GM23338 (cell line): Measurements from ENCODE around the gene TTC28. TPM values are rescaled to one million over a fixed set of nuclear protein-coding genes. Genes with fewer than 3 reads are reported as not detected.

Experiments
- ATAC-seq: fragments of 200-7000 bp; cut with Tn5 transposase; 3 replicates; pipeline ENCODE4 v1.9.1; 2020
- DNase-seq: peaks from one replicate; pipeline ENCODE4 v3.0.0-alpha.2; 2015; ENCODE audit warnings: low spot score
- H2AFZ ChIP-seq: fragments of 200-600 bp; sonication (generic); 2 replicates; pipeline ENCODE4 v1.8.0; 2016; ENCODE audit warnings: antibody characterized with exemption, mild to moderate bottlenecking, moderate library complexity
- H3F3A ChIP-seq: fragments of 200-600 bp; sonication (generic); replicated peaks from 2 replicates; pipeline ENCODE4 v1.8.0; 2017; ENCODE audit warnings: antibody characterized with exemption, mixed run types, low read depth
- H3K27ac ChIP-seq: fragments of 200-600 bp; sonication (generic); 2 replicates; pipeline ENCODE4 v1.6.1; 2016; ENCODE audit warnings: low read depth
- H3K27me3 ChIP-seq: fragments of 200-600 bp; sonication (generic); 2 replicates; pipeline ENCODE4 v1.8.0; 2016; ENCODE audit warnings: mild to moderate bottlenecking, mixed run types, moderate library complexity; ENCODE audit not compliant: insufficient read depth
- H3K36me3 ChIP-seq: fragments of 200-600 bp; sonication (generic); 2 replicates; pipeline ENCODE4 v1.8.0; 2016; ENCODE audit warnings: mild to moderate bottlenecking; ENCODE audit not compliant: insufficient read depth
- H3K4me1 ChIP-seq: fragments of 200-600 bp; sonication (generic); 2 replicates; pipeline ENCODE4 v1.8.0; 2016; ENCODE audit warnings: mild to moderate bottlenecking, moderate library complexity; ENCODE audit not compliant: insufficient read depth
- H3K4me2 ChIP-seq: fragments of 200-600 bp; sonication (generic); 2 replicates; pipeline ENCODE4 v1.7.1; 2017; ENCODE audit warnings: mixed run types
- H3K4me3 ChIP-seq: fragments of 200-600 bp; sonication (generic); 2 replicates; pipeline ENCODE4 v1.6.1; 2016; ENCODE audit warnings: mixed run types
- H3K79me2 ChIP-seq: fragments of 200-600 bp; sonication (generic); replicated peaks from 2 replicates; pipeline ENCODE4 v1.8.0; 2017; ENCODE audit warnings: mild to moderate bottlenecking; ENCODE audit not compliant: insufficient read depth
- H3K9me2 ChIP-seq: fragments of 200-600 bp; sonication (generic); 2 replicates; pipeline ENCODE4 v1.8.0; 2017; ENCODE audit not compliant: insufficient read depth
- H4K20me1 ChIP-seq: fragments of 200-600 bp; sonication (generic); replicated peaks from 2 replicates; pipeline ENCODE4 v1.8.0; 2017; ENCODE audit warnings: mild to moderate bottlenecking; ENCODE audit not compliant: insufficient read depth
- H3K27ac Mint-ChIP-seq: 2 replicates; pipeline ENCODE4 v1.8.0; 2020; ENCODE audit warnings: inconsistent platforms, mild to moderate bottlenecking, moderate library complexity, mixed read lengths
- H3K27me3 Mint-ChIP-seq: 3 replicates; pipeline ENCODE4 v1.8.0; 2022; ENCODE audit warnings: low read depth, mild to moderate bottlenecking, moderate library complexity, mixed read lengths, inconsistent platforms; ENCODE audit not compliant: insufficient read depth, poor library complexity
- H3K36me3 Mint-ChIP-seq: 3 replicates; pipeline ENCODE4 v1.8.0; 2021; ENCODE audit warnings: low read depth, mild to moderate bottlenecking, inconsistent platforms, moderate library complexity, mixed read lengths
- H3K4me1 Mint-ChIP-seq: 3 replicates; pipeline ENCODE4 v1.8.0; 2020; ENCODE audit warnings: mild to moderate bottlenecking, inconsistent platforms, mixed read lengths
- H3K4me3 Mint-ChIP-seq: 3 replicates; pipeline ENCODE4 v1.8.0; 2021; ENCODE audit warnings: moderate library complexity, mild to moderate bottlenecking, inconsistent platforms, mixed read lengths
- H3K9me3 Mint-ChIP-seq: 3 replicates; pipeline ENCODE4 v1.8.0; 2020; ENCODE audit warnings: moderate library complexity, mild to moderate bottlenecking, inconsistent platforms, mixed read lengths
- EZH2 ChIP-seq: fragments of 200-600 bp; sonication (generic); IDR thresholded peaks from one replicate; pipeline ENCODE4 v1.8.0; 2017; ENCODE audit warnings: antibody characterized with exemption, mild to moderate bottlenecking, low read depth; ENCODE audit not compliant: unreplicated experiment
- POLR2AphosphoS5 ChIP-seq: IDR thresholded peaks from 2 replicates; pipeline ENCODE4 v1.6.1; 2016; ENCODE audit warnings: antibody characterized with exemption, low read depth
- REST ChIP-seq: IDR thresholded peaks from one replicate; pipeline ENCODE4 v1.6.1; 2018; ENCODE audit warnings: antibody characterized with exemption; ENCODE audit not compliant: unreplicated experiment
- STAT1 ChIP-seq: IDR thresholded peaks from one replicate; pipeline ENCODE4 v1.6.1; 2016; ENCODE audit warnings: antibody characterized with exemption; ENCODE audit not compliant: unreplicated experiment
- ZNF462 ChIP-seq: fragments of 250-450 bp; sonication (Bioruptor Pico); IDR thresholded peaks from 2 replicates; pipeline ENCODE4 v1.5.0; 2020; ENCODE audit warnings: mild to moderate bottlenecking, moderate library complexity
- polyA plus RNA-seq: library from polyadenylated mRNA; unstranded; fragments of >200 nt; fragmentation: Nextera tagmentation; extraction: Ambion mirVana; gene quantifications from 2 replicates; pipeline ENCODE4 v1.2.1, GENCODE V29; 2016
- total RNA-seq: library from RNA; depleted of rRNA; stranded (reverse); fragments of >200 nt; shearing (Covaris generic); gene quantifications from 2 replicates; pipeline ENCODE4 v1.2.3, GENCODE V29; 2014

The TTC28 gene
- total and polyA plus RNA-seq, 2 experiments from 2014 or later: 4.5 to 16.1 TPM

GRCh38 chr22:27971926-27972325, 707.7 kb downstream of the TTC28 start (continued):
- TF ChIP-seq ZNF462 (CRISPR knock-in tag): no peak

GRCh38 chr22:27970596-27971220, 708.9 kb downstream of the TTC28 start:
- peaks cover 4% of the 10 kb centered on the region for H3K27me3 Mint-ChIP-seq
- H3K4me1 Mint-ChIP-seq: peaks cover 12% of the 10 kb centered on the region
- H3K27ac Mint-ChIP-seq: no peak overlapping the region
- Histone ChIP-seq H3F3A (no peaks in the 10 kb centered on the region), H3K4me3 (no peak overlapping the region), H3K36me3 (no peaks in the 10 kb centered on the region), H3K79me2 (no peaks in the 10 kb centered on the region), H3K27me3 (no peaks in the 10 kb centered on the region), H3K4me1 (peaks cover 5% of the 10 kb centered on the region; the same call in 1 of the 2 replicates), H3K9me2 (no peaks in the 10 kb centered on the region), H4K20me1 (no peaks in the 10 kb centered on the region), H3K4me2 (no peak overlapping the region), H3K27ac (no peak overlapping the region), H2AFZ (no peak overlapping the region)
- no peak for ATAC-seq
- DNase-seq: no peak
- H3K4me3 Mint-ChIP-seq: no peak overlapping the region
- H3K9me3 Mint-ChIP-seq: no peaks in the 10 kb centered on the region
- H3K36me3 Mint-ChIP-seq: no peaks in the 10 kb centered on the region; the same call in 1 of the 3 replicates
- TF ChIP-seq STAT1: no peak
- no peak for TF ChIP-seq EZH2
- TF ChIP-seq ZNF462 (CRISPR knock-in tag): no peak
- TF ChIP-seq POLR2AphosphoS5: no peak
- TF ChIP-seq REST: no peak
